CD14-positive monocyte (primary cell): ENCODE data around the gene PPM1B. TPM values are rescaled to one million over a fixed set of nuclear protein-coding genes. Genes with fewer than 3 reads are reported as not detected.
"Not testable (repeated sequence)": the region's sequence is repeated elsewhere in the genome, so short reads cannot be mapped to it uniquely, and the experiment has no call there.

Experiments
- DNase-seq, 3 donors: peaks; one replicate each; pipeline ENCODE4 v3.0.0-alpha.2; 2011 to 2022
- H2AFZ ChIP-seq: 2 replicates; pipeline ENCODE4 v1.6.0; 2012; ENCODE audit warnings: mild to moderate bottlenecking, low read depth, low read length, inconsistent platforms; ENCODE audit not compliant: insufficient read depth, poor library complexity, severe bottlenecking
- H3K27ac ChIP-seq, 2 donors: 1 replicate in 1 of 2; 2 replicates in 1 of 2; pipeline ENCODE4 v1.5.1; 2012 to 2013; ENCODE audit warnings: low read length in 2 of 2, control low read depth in 1 of 2, inconsistent platforms in 1 of 2, low read depth in 1 of 2, mild to moderate bottlenecking in 1 of 2
- H3K27me3 ChIP-seq, 2 donors: one replicate each; pipeline versions ENCODE4 v1.6.0 to v1.6.1; 2011 to 2013; ENCODE audit warnings: low read length in 2 of 2; ENCODE audit not compliant: control insufficient read depth in 2 of 2, insufficient read depth in 2 of 2
- H3K36me3 ChIP-seq, 2 donors: replicated peaks in 1 of 2; 1 replicate in 1 of 2; 2 replicates in 1 of 2; pipeline versions ENCODE4 v1.5.1 to v1.6.1; 2012 to 2013; ENCODE audit warnings: low read length in 2 of 2, control low read depth in 1 of 2, inconsistent platforms in 1 of 2, mild to moderate bottlenecking in 1 of 2; ENCODE audit not compliant: insufficient read depth in 2 of 2, control insufficient read depth in 1 of 2
- H3K4me1 ChIP-seq, 2 donors: 1 replicate in 1 of 2; 2 replicates in 1 of 2; pipeline versions ENCODE4 v1.5.1 to v1.6.1; 2012 to 2013; ENCODE audit warnings: low read length in 2 of 2, control low read depth in 1 of 2, inconsistent platforms in 1 of 2, mild to moderate bottlenecking in 1 of 2, moderate library complexity in 1 of 2; ENCODE audit not compliant: insufficient read depth in 2 of 2, control insufficient read depth in 1 of 2
- H3K4me2 ChIP-seq: replicated peaks from 2 replicates; pipeline ENCODE3; 2012; ENCODE audit warnings: low read length, moderate library complexity, mild to moderate bottlenecking; ENCODE audit not compliant: poor library complexity, severe bottlenecking; ENCODE audit errors: extremely low read depth
- H3K4me3 ChIP-seq, 3 experiments: fragments of 200-600 bp in 1 of 3; sonication (generic) in 1 of 3; replicated peaks in 1 of 3; 1 replicate in 2 of 3; 2 replicates in 1 of 3; pipeline ENCODE4 v1.5.1; 2011 to 2013; ENCODE audit warnings: low read length in 3 of 3, mild to moderate bottlenecking in 3 of 3, control low read depth in 2 of 3, low read depth in 2 of 3, inconsistent platforms in 1 of 3, moderate library complexity in 1 of 3
- H3K79me2 ChIP-seq: 2 replicates; pipeline ENCODE4 v1.6.0; 2012; ENCODE audit warnings: mild to moderate bottlenecking, control low read depth, inconsistent platforms, low read length, moderate library complexity; ENCODE audit not compliant: insufficient read depth
- H3K9ac ChIP-seq: 2 replicates; pipeline ENCODE4 v1.6.0; 2017; ENCODE audit warnings: low read length, mild to moderate bottlenecking; ENCODE audit not compliant: insufficient read depth, poor library complexity, severe bottlenecking
- H3K9me3 ChIP-seq, 2 donors: replicated peaks in 1 of 2; 1 replicate in 1 of 2; 2 replicates in 1 of 2; pipeline versions ENCODE4 v1.5.1 to v1.6.1; 2012 to 2013; ENCODE audit warnings: low read length in 2 of 2, control low read depth in 1 of 2; ENCODE audit not compliant: control insufficient read depth in 1 of 2, insufficient read depth in 1 of 2
- H4K20me1 ChIP-seq: 2 replicates; pipeline ENCODE4 v1.6.0; 2012; ENCODE audit warnings: mild to moderate bottlenecking, low read length, control low read depth, moderate library complexity; ENCODE audit not compliant: insufficient read depth
- H3K27ac Mint-ChIP-seq, 7 donors: one replicate each; pipeline ENCODE4 v1.8.0; 2020; ENCODE audit warnings: mild to moderate bottlenecking in 7 of 7, mixed read lengths in 7 of 7, moderate library complexity in 6 of 7, inconsistent platforms in 2 of 7
- H3K27me3 Mint-ChIP-seq, 3 donors: one replicate each; pipeline ENCODE4 v1.8.0; 2021 to 2022; ENCODE audit warnings: low read depth in 3 of 3, mild to moderate bottlenecking in 3 of 3, mixed read lengths in 3 of 3, moderate library complexity in 3 of 3, inconsistent platforms in 1 of 3
- H3K36me3 Mint-ChIP-seq, 2 donors: one replicate each; pipeline ENCODE4 v1.8.0; 2020; ENCODE audit warnings: mixed read lengths in 2 of 2, inconsistent platforms in 1 of 2, mild to moderate bottlenecking in 1 of 2
- H3K4me1 Mint-ChIP-seq: one replicate; pipeline ENCODE4 v1.8.0; 2020; ENCODE audit warnings: mild to moderate bottlenecking, mixed read lengths
- H3K4me3 Mint-ChIP-seq, 2 donors: one replicate each; pipeline ENCODE4 v1.8.0; 2020; ENCODE audit warnings: mild to moderate bottlenecking in 2 of 2, mixed read lengths in 2 of 2, moderate library complexity in 1 of 2
- H3K9me3 Mint-ChIP-seq, 7 donors: one replicate each; pipeline ENCODE4 v1.8.0; 2020 to 2022; ENCODE audit warnings: mixed read lengths in 7 of 7, mild to moderate bottlenecking in 6 of 7, moderate library complexity in 6 of 7, inconsistent platforms in 2 of 7
- WGBS: methylation state at CpG from one replicate; pipeline ENCODE4 v1.1.5; 2013; ENCODE audit warnings: missing lambda C conversion rate; ENCODE audit not compliant: insufficient coverage; 5-methylcytosine and 5-hydroxymethylcytosine counted together
- intact Hi-C, 2 donors: fragments of 100-400 bp; cut with micrococcal nuclease; formaldehyde crosslinking; loops; one replicate each; pipeline versions ENCODE4 v1.15.0 to v1.15.1; 2023
- polyA plus RNA-seq, 3 donors: library from polyadenylated mRNA; depleted of rRNA in 1 of 3; unstranded in 2 of 3; stranded (reverse) in 1 of 3; fragments of 300-500 nt in 2 of 3; fragments of >200 nt in 1 of 3; fragmentation: Illumina TruSeq in 2 of 3; gene quantifications; 1 replicate in 2 of 3; 2 replicates in 1 of 3; pipeline ENCODE4 v1.2.3, GENCODE V29; 2012 to 2021
- TF ChIP-seq, protein P1 (sequence below): fragments of 200-600 bp; IDR thresholded peaks from one replicate; pipeline ENCODE4 v1.8.0; 2022; ENCODE audit warnings: antibody characterized with exemption, mild to moderate bottlenecking

The PPM1B gene
- polyA plus RNA-seq, 3 donors, result 17.7 to 34.6 (median 24.9) TPM

DNA sequence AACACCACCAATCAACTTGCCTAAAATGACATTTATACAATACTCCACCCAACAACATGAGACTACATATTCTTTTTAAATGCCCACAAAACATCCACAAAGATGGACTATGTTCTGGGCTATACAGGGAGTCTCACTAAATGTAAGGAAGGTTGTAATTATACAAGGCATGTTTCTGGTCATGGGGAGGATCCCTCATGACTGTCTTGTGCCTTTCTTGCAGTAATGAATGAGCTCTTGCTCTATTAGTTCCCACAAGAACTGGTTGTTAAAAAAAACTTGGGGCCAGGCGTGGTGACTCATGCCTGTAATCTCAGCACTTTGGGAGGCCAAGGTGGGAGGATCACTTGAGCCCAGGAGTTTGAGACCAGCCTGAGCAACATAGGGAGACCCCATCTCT is 89.1 kb downstream of the PPM1B start:
- H3K9ac ChIP-seq, H3K4me3 ChIP-seq, H4K20me1 ChIP-seq, H3K36me3 Mint-ChIP-seq, H3K9me3 ChIP-seq, H3K4me3 Mint-ChIP-seq, H3K27me3 Mint-ChIP-seq, H3K36me3 ChIP-seq, H3K27me3 ChIP-seq, H3K27ac ChIP-seq, H2AFZ ChIP-seq, DNase-seq, H3K79me2 ChIP-seq, H3K4me1 Mint-ChIP-seq, H3K4me2 ChIP-seq, intact Hi-C loops, H3K4me1 ChIP-seq, H3K27ac Mint-ChIP-seq: not testable (repeated sequence)
- H3K9me3 Mint-ChIP-seq, result peaks cover 2 to 14% (median 3%) of the 10 kb centered on the region in 7 donors
- WGBS, result 100% methylated on average over 1 of the region's 1 CpG

DNA sequence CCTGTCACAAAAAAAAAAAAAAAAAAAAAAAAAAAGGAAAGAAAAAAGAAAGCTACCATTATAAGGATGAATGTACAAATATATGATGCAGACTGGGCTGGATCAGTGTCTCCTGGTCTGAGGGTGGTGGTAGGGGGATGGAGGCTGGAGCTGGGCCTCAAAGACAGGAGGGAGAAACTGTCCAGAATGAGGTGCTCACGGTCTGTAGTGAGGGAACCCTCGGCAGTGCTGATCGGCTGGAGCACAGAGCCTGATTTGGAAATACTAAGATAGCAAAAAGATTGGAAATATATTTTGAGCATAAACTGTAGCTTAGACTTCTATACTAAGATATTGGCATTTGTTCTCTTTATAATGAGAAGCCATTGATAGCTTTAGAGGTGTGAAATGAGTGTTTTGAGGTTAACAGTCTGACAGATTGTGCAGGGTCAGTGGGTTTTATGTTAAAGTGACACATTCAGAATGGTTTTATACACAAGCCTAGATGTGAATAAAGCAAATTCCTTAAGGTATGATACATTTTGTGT is 98.7 kb downstream of the PPM1B start:
- Mint-ChIP-seq H3K4me1 (no peaks in the 10 kb centered on the region), H3K9me3 (peaks cover 0 to 6% (median 2%) of the 10 kb centered on the region in 7 donors), H3K27me3 (peaks cover 0 to 1% (median 0%) of the 10 kb centered on the region in 3 donors), H3K27ac (no peak overlapping the region), H3K4me3 (no peak overlapping the region), H3K36me3 (no peaks in the 10 kb centered on the region)
- Histone ChIP-seq H3K4me3 (no peak overlapping the region), H3K9ac (no peak overlapping the region), H3K36me3 (no peaks in the 10 kb centered on the region), H2AFZ (no peak overlapping the region), H3K4me1 (no peaks in the 10 kb centered on the region), H3K9me3 (peaks cover 0 to 4% of the 10 kb centered on the region in 2 donors), H3K79me2 (no peaks in the 10 kb centered on the region), H3K4me2 (no peak overlapping the region), H3K27ac (no peak overlapping the region), H3K27me3 (no peaks in the 10 kb centered on the region), H4K20me1 (no peaks in the 10 kb centered on the region)
- no peak for DNase-seq
- 83% methylated on average over 1 of the region's 3 CpGs for WGBS
- intact Hi-C loops, result no loop called here
- TF ChIP-seq, protein P1, sequence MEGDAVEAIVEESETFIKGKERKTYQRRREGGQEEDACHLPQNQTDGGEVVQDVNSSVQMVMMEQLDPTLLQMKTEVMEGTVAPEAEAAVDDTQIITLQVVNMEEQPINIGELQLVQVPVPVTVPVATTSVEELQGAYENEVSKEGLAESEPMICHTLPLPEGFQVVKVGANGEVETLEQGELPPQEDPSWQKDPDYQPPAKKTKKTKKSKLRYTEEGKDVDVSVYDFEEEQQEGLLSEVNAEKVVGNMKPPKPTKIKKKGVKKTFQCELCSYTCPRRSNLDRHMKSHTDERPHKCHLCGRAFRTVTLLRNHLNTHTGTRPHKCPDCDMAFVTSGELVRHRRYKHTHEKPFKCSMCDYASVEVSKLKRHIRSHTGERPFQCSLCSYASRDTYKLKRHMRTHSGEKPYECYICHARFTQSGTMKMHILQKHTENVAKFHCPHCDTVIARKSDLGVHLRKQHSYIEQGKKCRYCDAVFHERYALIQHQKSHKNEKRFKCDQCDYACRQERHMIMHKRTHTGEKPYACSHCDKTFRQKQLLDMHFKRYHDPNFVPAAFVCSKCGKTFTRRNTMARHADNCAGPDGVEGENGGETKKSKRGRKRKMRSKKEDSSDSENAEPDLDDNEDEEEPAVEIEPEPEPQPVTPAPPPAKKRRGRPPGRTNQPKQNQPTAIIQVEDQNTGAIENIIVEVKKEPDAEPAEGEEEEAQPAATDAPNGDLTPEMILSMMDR, result no peak
